Measurements from ENCODE around the gene LHPP. TPM values are rescaled to one million over a fixed set of nuclear protein-coding genes. Genes with fewer than 3 reads are reported as not detected.

Gene LHPP
- total RNA-seq, 1 donor from 2014 or later, result 24.5 TPM

DNA sequence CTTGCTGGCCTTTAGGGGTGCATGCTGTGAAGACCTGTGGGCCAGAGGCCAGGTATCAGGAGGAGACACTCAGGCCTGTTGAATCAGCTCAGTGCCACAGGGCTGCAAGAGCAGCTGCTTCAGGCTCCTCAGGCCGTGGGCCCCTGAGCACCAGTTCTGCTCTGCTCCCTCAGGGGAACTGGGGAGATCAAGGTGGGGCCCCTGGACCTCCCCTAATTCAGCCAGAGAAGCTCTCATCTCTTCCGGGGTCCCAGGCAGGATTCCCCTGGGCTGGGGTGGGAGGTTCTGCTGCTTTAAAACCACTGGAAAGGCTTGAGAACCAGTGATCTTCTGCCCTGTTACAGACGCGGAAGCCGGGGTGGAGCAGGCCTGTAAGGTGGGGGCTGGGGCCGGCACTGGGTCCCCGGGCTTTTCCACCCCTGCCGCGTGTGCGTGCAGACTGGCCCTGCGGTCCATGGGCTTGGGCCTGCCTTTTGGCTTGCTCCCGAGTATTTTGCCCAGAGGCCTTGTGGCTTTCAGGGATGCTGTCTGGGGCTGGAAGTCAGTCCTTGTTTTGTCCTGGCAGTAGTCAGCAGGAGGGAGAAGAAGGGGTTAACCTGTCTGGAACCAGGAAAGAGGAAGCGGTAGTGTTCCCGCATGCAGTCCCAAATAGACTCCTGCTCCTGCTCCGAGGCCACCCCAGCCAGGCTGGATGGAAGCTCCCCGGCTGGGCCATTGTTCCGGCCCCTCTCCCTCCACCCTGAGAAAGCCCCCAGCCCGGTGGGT lies 74.3 kb downstream of the LHPP start:
- Histone ChIP-seq H4K20me1 (ENCODE audit: low read depth) (no peaks in the 10 kb centered on the region), H3K4me3 (no peak overlapping the region), H3K27me3 (no peaks in the 10 kb centered on the region), H3K4me2 (peak overlapping the region; percentile 27), H3K27ac (no peak overlapping the region), H3F3A (ENCODE audit: low read depth) (no peaks in the 10 kb centered on the region), H3K4me1 (peaks cover 11% of the 10 kb centered on the region), H3K9ac (no peak overlapping the region), H2AFZ (replicated peaks) (peak overlapping the region; percentile 85), H3K36me3 (no peaks in the 10 kb centered on the region), H3K79me2 (ENCODE audit: low read depth) (no peaks in the 10 kb centered on the region), H3K9me3 (ENCODE audit: low read depth) (no peaks in the 10 kb centered on the region)
- peaks cover 11% of the 10 kb centered on the region for H3K4me1 Mint-ChIP-seq
- DNase-seq (ENCODE audit: low spot score), result no peak
- H3K9me3 Mint-ChIP-seq, result no peaks in the 10 kb centered on the region
- TF ChIP-seq, protein P1, sequence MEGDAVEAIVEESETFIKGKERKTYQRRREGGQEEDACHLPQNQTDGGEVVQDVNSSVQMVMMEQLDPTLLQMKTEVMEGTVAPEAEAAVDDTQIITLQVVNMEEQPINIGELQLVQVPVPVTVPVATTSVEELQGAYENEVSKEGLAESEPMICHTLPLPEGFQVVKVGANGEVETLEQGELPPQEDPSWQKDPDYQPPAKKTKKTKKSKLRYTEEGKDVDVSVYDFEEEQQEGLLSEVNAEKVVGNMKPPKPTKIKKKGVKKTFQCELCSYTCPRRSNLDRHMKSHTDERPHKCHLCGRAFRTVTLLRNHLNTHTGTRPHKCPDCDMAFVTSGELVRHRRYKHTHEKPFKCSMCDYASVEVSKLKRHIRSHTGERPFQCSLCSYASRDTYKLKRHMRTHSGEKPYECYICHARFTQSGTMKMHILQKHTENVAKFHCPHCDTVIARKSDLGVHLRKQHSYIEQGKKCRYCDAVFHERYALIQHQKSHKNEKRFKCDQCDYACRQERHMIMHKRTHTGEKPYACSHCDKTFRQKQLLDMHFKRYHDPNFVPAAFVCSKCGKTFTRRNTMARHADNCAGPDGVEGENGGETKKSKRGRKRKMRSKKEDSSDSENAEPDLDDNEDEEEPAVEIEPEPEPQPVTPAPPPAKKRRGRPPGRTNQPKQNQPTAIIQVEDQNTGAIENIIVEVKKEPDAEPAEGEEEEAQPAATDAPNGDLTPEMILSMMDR (IDR thresholded peaks at IDR 0.05), result no peak
- no peak for TF ChIP-seq EZH2phosphoT487 (IDR thresholded peaks at IDR 0.05)
- no peak for TF ChIP-seq EZH2 (IDR thresholded peaks at IDR 0.05)
- H3K27me3 Mint-ChIP-seq (ENCODE audit: insufficient read depth, low read depth), result peaks cover 3% of the 10 kb centered on the region
- H3K4me3 Mint-ChIP-seq, result no peak overlapping the region
- no peak overlapping the region for H3K27ac Mint-ChIP-seq
- no peaks in the 10 kb centered on the region for H3K36me3 Mint-ChIP-seq

DNA sequence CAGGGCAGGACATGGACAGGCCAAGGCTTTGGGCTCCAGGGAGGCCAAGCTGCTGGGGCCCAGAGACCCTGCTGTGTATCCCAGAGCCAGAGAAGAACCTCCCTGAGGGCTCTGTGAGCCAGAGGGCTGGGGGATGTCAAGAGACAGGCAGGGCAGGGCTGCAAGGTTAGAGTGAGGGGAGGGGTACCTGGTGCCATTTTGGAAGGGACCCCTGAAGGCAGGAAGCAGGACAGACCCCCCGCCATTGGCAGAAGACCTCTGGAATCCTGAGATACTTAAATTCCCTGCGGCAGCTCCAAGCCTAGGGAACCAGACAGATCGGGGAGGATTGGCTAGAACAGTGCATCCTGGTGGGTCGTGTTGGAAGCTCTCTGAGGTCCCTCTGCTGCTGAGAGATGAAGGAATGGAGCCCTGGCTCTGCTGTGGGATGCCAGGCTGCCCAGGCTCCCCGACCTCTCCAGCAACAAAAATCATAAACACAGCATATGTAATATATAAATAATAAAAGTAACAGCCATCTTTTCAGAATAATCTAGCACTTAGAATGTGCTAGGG lies 75.0 kb downstream of the LHPP start:
- H2AFZ ChIP-seq (replicated peaks), result peak overlapping the region; percentile 85
- DNase-seq (ENCODE audit: low spot score), result peak; percentile 40
- no peaks in the 10 kb centered on the region for H3K27me3 ChIP-seq
- H3K36me3 Mint-ChIP-seq, result no peaks in the 10 kb centered on the region
- no peak overlapping the region for H3K4me3 ChIP-seq
- no peaks in the 10 kb centered on the region for H4K20me1 ChIP-seq (ENCODE audit: low read depth)
- H3F3A ChIP-seq (ENCODE audit: low read depth), result no peaks in the 10 kb centered on the region
- H3K9me3 ChIP-seq (ENCODE audit: low read depth), result no peaks in the 10 kb centered on the region
- no peaks in the 10 kb centered on the region for H3K79me2 ChIP-seq (ENCODE audit: low read depth)
- H3K27me3 Mint-ChIP-seq (ENCODE audit: insufficient read depth, low read depth), result peaks cover 3% of the 10 kb centered on the region
- no peak for TF ChIP-seq EZH2phosphoT487 (IDR thresholded peaks at IDR 0.05)
- TF ChIP-seq EZH2 (IDR thresholded peaks at IDR 0.05), result no peak
- TF ChIP-seq, protein P1 (IDR thresholded peaks at IDR 0.05), result no peak
- H3K9ac ChIP-seq, result no peak overlapping the region
- no peaks in the 10 kb centered on the region for H3K36me3 ChIP-seq
- H3K4me1 Mint-ChIP-seq, result peaks cover 11% of the 10 kb centered on the region
- peak overlapping the region; percentile 27 for H3K4me2 ChIP-seq
- no peak overlapping the region for H3K27ac ChIP-seq
- H3K4me3 Mint-ChIP-seq, result no peak overlapping the region
- H3K27ac Mint-ChIP-seq, result no peak overlapping the region
- peaks cover 11% of the 10 kb centered on the region for H3K4me1 ChIP-seq
- H3K9me3 Mint-ChIP-seq, result no peaks in the 10 kb centered on the region

DNA sequence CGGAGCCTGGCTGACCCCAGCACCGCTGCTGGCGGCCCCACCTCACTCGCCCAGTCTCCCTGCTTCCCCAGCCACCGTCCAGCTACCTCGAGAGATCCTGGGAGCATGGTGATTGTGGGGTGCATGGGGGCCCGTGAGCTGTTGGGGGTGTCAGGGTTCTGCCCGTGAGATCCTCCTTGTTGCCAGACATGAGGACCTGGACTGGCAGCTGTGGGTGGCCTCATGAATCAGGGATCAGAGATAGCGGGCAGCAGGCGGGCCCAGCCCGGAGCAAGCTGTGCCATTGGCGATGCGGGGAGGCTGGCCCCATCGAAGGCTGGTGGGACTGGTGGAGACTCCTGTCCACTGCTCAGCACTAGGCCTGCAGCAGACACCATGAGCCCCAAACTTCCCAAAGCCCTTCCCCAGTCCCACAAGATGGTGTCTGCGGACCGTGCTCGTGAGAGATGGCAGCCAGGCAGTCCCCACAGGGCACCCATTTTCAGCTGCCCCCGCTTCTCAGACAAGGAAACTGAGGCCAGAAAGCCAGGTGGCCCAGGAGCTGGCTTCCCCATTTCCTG lies 75.6 kb downstream of the LHPP start:
- no peak overlapping the region for H3K4me3 ChIP-seq
- Mint-ChIP-seq H3K4me1 (peaks cover 11% of the 10 kb centered on the region), H3K9me3 (no peaks in the 10 kb centered on the region), H3K27ac (no peak overlapping the region), H3K27me3 (ENCODE audit: insufficient read depth, low read depth) (peaks cover 3% of the 10 kb centered on the region), H3K4me3 (no peak overlapping the region), H3K36me3 (no peaks in the 10 kb centered on the region)
- H3K79me2 ChIP-seq (ENCODE audit: low read depth), result no peaks in the 10 kb centered on the region
- H3K27me3 ChIP-seq, result no peaks in the 10 kb centered on the region
- H3K9ac ChIP-seq, result no peak overlapping the region
- no peak for DNase-seq (ENCODE audit: low spot score)
- H3K9me3 ChIP-seq (ENCODE audit: low read depth), result no peaks in the 10 kb centered on the region
- H2AFZ ChIP-seq (replicated peaks), result no peak overlapping the region
- H3K4me2 ChIP-seq, result no peak overlapping the region
- no peaks in the 10 kb centered on the region for H3K36me3 ChIP-seq
- no peak overlapping the region for H3K27ac ChIP-seq
- H4K20me1 ChIP-seq (ENCODE audit: low read depth), result no peaks in the 10 kb centered on the region
- peaks cover 11% of the 10 kb centered on the region for H3K4me1 ChIP-seq
- TF ChIP-seq, protein P1 (IDR thresholded peaks at IDR 0.05), result no peak
- TF ChIP-seq EZH2phosphoT487 (IDR thresholded peaks at IDR 0.05), result no peak
- TF ChIP-seq EZH2 (IDR thresholded peaks at IDR 0.05), result no peak
- H3F3A ChIP-seq (ENCODE audit: low read depth), result no peaks in the 10 kb centered on the region

Data from neural progenitor cell (in vitro differentiated cells).